ENCODE results near the gene PPIA.

The PPIA gene

GRCh38 chr7:44846816-44847508, 50.5 kb downstream of the PPIA start:
- TF ChIP-seq CTCF (IDR thresholded peaks at IDR 0.05; ENCODE audit: insufficient read depth, low read length, missing control alignments) = no peak
- no peak for DNase-seq (ENCODE audit: low read depth, low spot score)
- ChIA-PET CTCF (interaction anchor here (0.7 to 6.8 kb wide), 28 partner anchors 8 to 289 kb away, joined by 3 to 57 read pairs (median 5); partner anchors contain the start of genes DDX56 and TMED4), POLR2A (interaction anchor here (0.6 to 2.5 kb wide), 3 partner anchors 41 to 265 kb away, joined by 6 to 7 read pairs (median 7); partner anchors contain the start of gene TMED4)
- peak overlapping the region; percentile 74 for H3K4me3 ChIP-seq (ENCODE audit: low read depth, low read length)

- ChIA-PET POLR2A (interaction anchor here (1.3 to 2.5 kb wide), 3 partner anchors 37 to 265 kb away, joined by 5 to 7 read pairs (median 6); partner anchors contain the start of genes PURB and TMED4), CTCF (interaction anchor here (0.8 to 6.8 kb wide), 22 partner anchors 9 to 288 kb away, joined by 3 to 57 read pairs (median 5); partner anchors contain the start of genes DDX56 and TMED4)
- H3K4me3 ChIP-seq (ENCODE audit: low read depth, low read length) = peak overlapping the region; percentile 74
- DNase-seq (ENCODE audit: low read depth, low spot score) = no peak
- peak; percentile 95 for TF ChIP-seq CTCF (IDR thresholded peaks at IDR 0.05; ENCODE audit: insufficient read depth, low read length, missing control alignments)
Observed at GRCh38 chr7:44847509-44847919, 51.0 kb downstream of the PPIA start.

DNA sequence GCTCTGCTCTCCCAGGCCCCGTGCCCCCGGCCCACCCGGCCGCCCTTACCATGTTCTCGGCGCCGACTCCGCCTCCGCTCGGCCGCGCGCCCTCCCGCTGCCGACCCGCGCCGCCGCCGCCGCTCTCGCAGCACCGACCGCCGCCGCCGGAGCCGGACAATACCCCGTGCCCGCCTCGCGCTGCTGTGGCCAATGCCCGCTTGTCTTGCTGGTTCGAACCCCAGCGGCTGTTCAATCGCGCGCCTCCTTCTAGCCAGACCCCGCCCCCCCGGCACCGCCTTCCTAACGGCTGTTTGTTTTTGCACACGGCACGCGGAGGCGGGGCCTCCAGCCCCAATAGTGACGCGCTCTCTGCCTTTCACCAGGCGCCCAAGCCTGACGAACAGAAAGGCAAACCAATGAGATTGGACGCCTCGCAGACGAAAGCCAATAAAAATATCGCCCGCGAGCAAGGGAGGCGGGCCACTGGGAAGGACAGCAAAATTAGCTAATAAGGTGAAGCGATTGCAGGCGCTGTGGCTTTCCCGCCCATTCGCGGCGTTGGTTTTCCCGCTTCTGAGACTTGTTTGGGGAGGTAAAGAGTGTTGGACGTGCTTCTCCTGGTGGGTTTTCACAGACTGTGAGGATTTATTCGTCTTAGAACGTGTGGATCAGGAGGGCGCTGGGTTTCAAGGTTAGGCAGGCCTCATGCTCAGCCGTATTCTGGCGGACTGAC, 51.6 kb downstream of the PPIA start, which contains the start of gene H2AZ2:
Gene H2AZ2 (minus strand): TSS at position 168 of the 715 bp plus-strand sequence. CDS start 116 bp downstream, at position 52.
- POLR2A ChIA-PET = interaction anchor here (0.5 to 2.5 kb wide), 8 partner anchors 25 to 266 kb away, joined by 3 to 7 read pairs (median 5); partner anchors contain the start of genes PURB and TMED4
- CTCF ChIA-PET = interaction anchor here (0.6 to 6.8 kb wide), 24 partner anchors 9 to 289 kb away, joined by 3 to 57 read pairs (median 4); partner anchors contain the start of gene DDX56
- no peak for TF ChIP-seq CTCF (IDR thresholded peaks at IDR 0.05; ENCODE audit: insufficient read depth, low read length, missing control alignments)
- peak; percentile 98 for DNase-seq (ENCODE audit: low read depth, low spot score)
- H3K4me3 ChIP-seq (ENCODE audit: low read depth, low read length) = peak within 1 kb of the TSS; percentile 88

- no peak for DNase-seq (ENCODE audit: low read depth, low spot score)
- POLR2A ChIA-PET = interaction anchor here (0.9 to 1.8 kb wide), 3 partner anchors 33 to 52 kb away, joined by 3 to 5 read pairs (median 5); partner anchors contain the start of gene PURB
- H3K4me3 ChIP-seq (ENCODE audit: low read depth, low read length) = peak overlapping the region; percentile 88
- CTCF ChIA-PET = interaction anchor here (0.9 to 6.8 kb wide), 8 partner anchors 11 to 287 kb away, joined by 3 to 57 read pairs (median 7); partner anchors contain the start of gene TMED4
- no peak for TF ChIP-seq CTCF (IDR thresholded peaks at IDR 0.05; ENCODE audit: insufficient read depth, low read length, missing control alignments)
Observed at GRCh38 chr7:44849259-44849884, 52.9 kb downstream of the PPIA start.

DNA sequence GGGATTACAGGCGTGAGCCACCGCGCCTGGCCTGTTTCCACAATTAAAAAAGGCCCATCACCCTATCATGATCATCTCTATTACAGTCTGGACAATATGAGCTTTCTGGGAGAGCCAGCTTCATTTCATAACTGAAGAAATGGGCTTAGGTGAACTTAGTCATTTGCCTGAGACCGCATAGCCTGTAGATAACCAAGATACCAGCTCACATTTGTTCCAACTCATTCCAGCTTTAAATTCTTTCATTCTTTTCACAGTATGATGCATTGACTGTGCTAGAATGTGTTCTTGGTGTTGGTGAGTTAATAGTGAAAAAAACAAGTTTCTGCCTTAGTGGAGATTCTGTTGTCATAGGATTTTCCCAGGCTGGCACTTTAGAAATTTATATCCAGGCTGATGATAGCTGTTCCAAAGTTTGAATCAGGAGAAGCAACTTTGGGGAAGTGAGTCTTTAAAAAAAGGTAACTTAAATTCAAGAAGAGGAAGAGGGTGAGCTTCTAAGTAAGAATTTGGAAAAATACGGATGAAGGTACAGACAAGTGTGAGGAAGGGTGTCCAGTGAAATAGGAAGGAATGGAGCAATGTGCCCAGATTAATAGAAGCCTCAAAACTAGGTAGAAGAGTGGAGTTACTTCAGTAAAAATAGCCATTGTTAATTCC, 53.5 kb downstream of the PPIA start:
- peak; percentile 12 for DNase-seq (ENCODE audit: low read depth, low spot score)
- CTCF ChIA-PET = interaction anchor here (0.8 to 6.8 kb wide), 8 partner anchors 10 to 287 kb away, joined by 3 to 57 read pairs (median 7); partner anchors contain the start of gene TMED4
- TF ChIP-seq CTCF (IDR thresholded peaks at IDR 0.05; ENCODE audit: insufficient read depth, low read length, missing control alignments) = no peak
- POLR2A ChIA-PET = interaction anchor here (0.9 to 1.1 kb wide), 2 partner anchors 32 to 53 kb away, joined by 3 to 5 read pairs; no protein-coding TSS in a partner anchor
- H3K4me3 ChIP-seq (ENCODE audit: low read depth, low read length) = no peak overlapping the region

All from AG04449 (cell line).